H1 (cell line): Measurements from ENCODE around the gene SPG7. TPM values are rescaled to one million over a fixed set of nuclear protein-coding genes. Genes with fewer than 3 reads are reported as not detected.

Experiments used
- EZH2 ChIP-seq: fragments of 200-600 bp; sonication (generic); IDR thresholded peaks from 2 replicates; pipeline ENCODE4 v1.7.1; 2012; ENCODE audit warnings: low read depth, mild to moderate bottlenecking, moderate library complexity, low read length, inconsistent platforms; ENCODE audit not compliant: severe bottlenecking
- polyA plus RNA-seq, 7 experiments: library from polyadenylated mRNA; depleted of rRNA in 3 of 7; stranded (reverse) in 5 of 7; unstranded in 2 of 7; fragments of >200 nt in 5 of 7; fragments of 200-250 nt in 2 of 7; gene quantifications; 1 replicate in 5 of 7; 2 replicates in 1 of 7; 4 replicates in 1 of 7; pipeline versions ENCODE4 v1.2.1 to v1.2.3, GENCODE V29; 2011 to 2013; ENCODE audit warnings: missing spikeins in 2 of 7, mixed read lengths in 2 of 7
- total RNA-seq: library from RNA; stranded (reverse); fragmentation: NEBNext Ultra II Directional; extraction: Animal tissue kit (Norgen Biotek cat#: 25700); gene quantifications from 2 replicates; pipeline ENCODE4 v1.2.1, GENCODE V29; 2021

The SPG7 gene
- total and polyA plus RNA-seq, 2 of the 8 experiments (the other 6 are each of a cell fraction or from before 2014, with no cell fraction given), result 72.1 to 113 TPM

GRCh38 chr16:89545044-89545830 lies 37.0 kb downstream of the SPG7 start (continued):
- no peak for TF ChIP-seq EZH2
